Measurements from ENCODE around the gene KRTAP4-16. TPM values are rescaled to one million over a fixed set of nuclear protein-coding genes. Genes with fewer than 3 reads are reported as not detected.

KRTAP4-16 gene
- total RNA-seq, 1 experiment from 2014 or later, result not detected

GRCh38 chr17:41107941-41108450, 6.0 kb upstream of the KRTAP4-16 start:
- DNase-seq (ENCODE audit: low read depth, low spot score) (no peak), ATAC-seq (no peak)
- H3K27ac ChIP-seq (ENCODE audit: low read depth, low read length), result no peak overlapping the region
- H3K4me3 ChIP-seq (replicated peaks in 1 of 2; ENCODE audit: low read depth in 1 of 2, low read length in 2 of 2), result no peak overlapping the region
- CTCF ChIA-PET, result no interaction called here
- POLR2A ChIA-PET, result no interaction called here
- no peak overlapping the region for H3K4me2 ChIP-seq (ENCODE audit: low read length)
- no peaks in the 10 kb centered on the region for H4K20me1 ChIP-seq (ENCODE audit: insufficient read depth)
- RAD21 ChIA-PET (ENCODE audit: low non-redundant PET in 1 of 2, low total read pairs in 2 of 2, uncharacterized antibody in 2 of 2, unreplicated experiment in 2 of 2), result no interaction called here
- no peaks in the 10 kb centered on the region for H3K27me3 ChIP-seq (ENCODE audit: insufficient read depth, low read length)
- intact Hi-C loops (cut with micrococcal nuclease), result no loop called here
- no peaks in the 10 kb centered on the region for H3K9me2 ChIP-seq (ENCODE audit: insufficient read depth)
- H3K79me2 ChIP-seq (ENCODE audit: insufficient read depth, low read length), result no peaks in the 10 kb centered on the region
- TF ChIP-seq MAX (IDR thresholded peaks at IDR 0.05) (no peak), SIN3A (IDR thresholded peaks at IDR 0.05; ENCODE audit: low read depth) (no peak), ZFX (IDR thresholded peaks at IDR 0.05) (no peak), CBX3 (IDR thresholded peaks at IDR 0.05; ENCODE audit: low read depth) (no peak), ZNF274 (IDR thresholded peaks at IDR 0.05; ENCODE audit: low read depth, low read length) (no peak), POLR2AphosphoS5 (IDR thresholded peaks at IDR 0.05; ENCODE audit: low read depth, low read length) (no peak), CTCF (IDR thresholded peaks at IDR 0.05 in 2 of 3, conservative IDR thresholded peaks at IDR 0.05 in 1 of 3; ENCODE audit: borderline replicate concordance in 1 of 3, insufficient read depth in 1 of 3, low read depth in 2 of 3, low read length in 2 of 3) (no peak), CEBPB (IDR thresholded peaks at IDR 0.05; ENCODE audit: low read depth) (no peak), RAD21 (IDR thresholded peaks at IDR 0.05; ENCODE audit: low read depth) (no peak), POLR2A (IDR thresholded peaks at IDR 0.05; ENCODE audit: borderline replicate concordance, extremely low read depth, insufficient read depth, insufficient read length) (no peak)
- H3K36me3 ChIP-seq (ENCODE audit: control insufficient read depth in 1 of 2, insufficient read depth in 2 of 2, low read length in 2 of 2), result peaks cover 0 to 23% of the 10 kb centered on the region in 2 experiments; a peak in 2 of 4 replicates
- peaks cover 4 to 21% of the 10 kb centered on the region in 2 experiments; a peak in 3 of 4 replicates for H3K9me3 ChIP-seq (ENCODE audit: control insufficient read depth in 1 of 2, insufficient read depth in 1 of 2, low read depth in 1 of 2, low read length in 2 of 2)
- H3K4me1 ChIP-seq (ENCODE audit: control insufficient read depth in 1 of 2, insufficient read depth in 2 of 2, low read length in 2 of 2), result peaks cover 13 to 36% of the 10 kb centered on the region in 2 experiments
- BruUV-seq (replicated peaks), result no TSS peak
- H2AFZ ChIP-seq (ENCODE audit: low read depth, low read length, poor library complexity, severe bottlenecking), result peak overlapping the region; percentile 22
- no peak overlapping the region for H3K9ac ChIP-seq (ENCODE audit: low read length)
